Suprapubic skin (tissue), 4 donors: ENCODE data around the gene KNDC1. TPM values are rescaled to one million over a fixed set of nuclear protein-coding genes. Genes with fewer than 3 reads are reported as not detected.

Source experiments
- DNase-seq, 2 donors: peaks; one replicate each; pipeline ENCODE4 v3.0.0-alpha.2; 2019; ENCODE audit warnings: low spot score in 2 of 2
- H3K27ac ChIP-seq: fragments of 200-600 bp; sonication (generic); one replicate; pipeline ENCODE4 v1.5.1; 2019
- H3K27me3 ChIP-seq: fragments of 200-600 bp; sonication (generic); one replicate; pipeline ENCODE4 v1.5.1; 2019
- H3K36me3 ChIP-seq: fragments of 200-600 bp; sonication (generic); one replicate; pipeline ENCODE4 v1.5.1; 2019
- H3K4me1 ChIP-seq: fragments of 200-600 bp; sonication (generic); one replicate; pipeline ENCODE4 v1.5.1; 2019
- H3K4me3 ChIP-seq: fragments of 200-600 bp; sonication (generic); one replicate; pipeline ENCODE4 v1.5.1; 2019; ENCODE audit warnings: mild to moderate bottlenecking
- H3K9me3 ChIP-seq: fragments of 200-600 bp; sonication (generic); one replicate; pipeline ENCODE4 v1.5.1; 2019
- CTCF ChIP-seq, 2 donors: fragments of 200-600 bp in 1 of 2; fragments of 450-650 bp in 1 of 2; sonication (generic) in 1 of 2; IDR thresholded peaks; one replicate each; pipeline ENCODE4 v1.5.1; 2016 to 2019; ENCODE audit warnings: antibody characterized with exemption in 2 of 2, mild to moderate bottlenecking in 1 of 2, moderate library complexity in 1 of 2
- EP300 ChIP-seq: sonication (generic); formaldehyde crosslinking; IDR thresholded peaks from one replicate; pipeline ENCODE4 v1.6.1; 2017; ENCODE audit warnings: antibody characterized with exemption
- POLR2A ChIP-seq, 2 donors: fragments of 450-650 bp; IDR thresholded peaks; one replicate each; pipeline ENCODE4 v1.6.1; 2017; ENCODE audit warnings: antibody characterized with exemption in 2 of 2, mild to moderate bottlenecking in 2 of 2, moderate library complexity in 2 of 2
- POLR2AphosphoS5 ChIP-seq, 3 donors: sonication (generic); formaldehyde crosslinking; IDR thresholded peaks; one replicate each; pipeline ENCODE4 v1.6.1; 2017; ENCODE audit warnings: antibody characterized with exemption in 3 of 3
- WGBS: methylation state at CpG from one replicate; pipeline ENCODE4 v1.1.5; 2018; 5-methylcytosine and 5-hydroxymethylcytosine counted together
- total RNA-seq, 4 donors: library from RNA; depleted of rRNA; stranded (reverse); fragments of >200 nt; gene quantifications; one replicate each; pipeline ENCODE4 v1.1.0, GENCODE V29; 2016

KNDC1 gene
- total RNA-seq, 4 donors from 2014 or later, result 0.08 to 2.5 (median 0.58) TPM

GRCh38 chr10:133176546-133176945 is 16.5 kb downstream of the KNDC1 start:
- Histone ChIP-seq H3K36me3 (no peaks in the 10 kb centered on the region), H3K27ac (no peak overlapping the region), H3K4me1 (no peaks in the 10 kb centered on the region), H3K4me3 (no peak overlapping the region), H3K9me3 (no peaks in the 10 kb centered on the region), H3K27me3 (peaks cover 13% of the 10 kb centered on the region)
- WGBS, result 100% methylated on average over 1 of the region's 4 CpGs
- no peak for TF ChIP-seq POLR2AphosphoS5 (IDR thresholded peaks at IDR 0.05)
- TF ChIP-seq CTCF (IDR thresholded peaks at IDR 0.05), result no peak
- TF ChIP-seq EP300, result no peak
- TF ChIP-seq POLR2A (IDR thresholded peaks at IDR 0.05), result no peak
- DNase-seq, result peak; percentile 18 to 65

- WGBS, result 98% methylated on average over 12 of the region's 12 CpGs
- Histone ChIP-seq H3K27me3 (peaks cover 21% of the 10 kb centered on the region), H3K9me3 (no peaks in the 10 kb centered on the region), H3K27ac (no peak overlapping the region), H3K4me1 (no peaks in the 10 kb centered on the region), H3K4me3 (no peak overlapping the region), H3K36me3 (no peaks in the 10 kb centered on the region)
- peak in 1 of 2 donors; percentile 16 for DNase-seq
- TF ChIP-seq CTCF (IDR thresholded peaks at IDR 0.05) (no peak), POLR2A (IDR thresholded peaks at IDR 0.05) (no peak)
These were observed 17.6 kb downstream of the KNDC1 start for GRCh38 chr10:133177380-133178157.

GRCh38 chr10:133178357-133179127 is 18.5 kb downstream of the KNDC1 start:
- DNase-seq, result peak in 1 of 2 donors; percentile 30
- Histone ChIP-seq H3K9me3 (no peaks in the 10 kb centered on the region), H3K4me1 (no peaks in the 10 kb centered on the region), H3K27ac (no peak overlapping the region), H3K36me3 (no peaks in the 10 kb centered on the region), H3K4me3 (no peak overlapping the region), H3K27me3 (peaks cover 30% of the 10 kb centered on the region)
- TF ChIP-seq CTCF (IDR thresholded peaks at IDR 0.05) (no peak), EP300 (no peak), POLR2A (IDR thresholded peaks at IDR 0.05) (no peak), POLR2AphosphoS5 (IDR thresholded peaks at IDR 0.05) (no peak)
- WGBS, result 94% methylated on average over 29 of the region's 29 CpGs

GRCh38 chr10:133179128-133179520 is 19.1 kb downstream of the KNDC1 start:
- WGBS, result 82% methylated on average over 11 of the region's 11 CpGs
- Histone ChIP-seq H3K36me3 (no peaks in the 10 kb centered on the region), H3K4me3 (no peak overlapping the region), H3K27ac (no peak overlapping the region), H3K4me1 (no peaks in the 10 kb centered on the region), H3K9me3 (no peaks in the 10 kb centered on the region), H3K27me3 (peaks cover 30% of the 10 kb centered on the region)
- TF ChIP-seq POLR2A (IDR thresholded peaks at IDR 0.05) (no peak), POLR2AphosphoS5 (IDR thresholded peaks at IDR 0.05) (no peak), CTCF (IDR thresholded peaks at IDR 0.05) (no peak), EP300 (no peak)
- DNase-seq, result no peak

GRCh38 chr10:133179651-133180050 is 19.6 kb downstream of the KNDC1 start:
- no peak for DNase-seq
- Histone ChIP-seq H3K4me3 (no peak overlapping the region), H3K9me3 (no peaks in the 10 kb centered on the region), H3K4me1 (no peaks in the 10 kb centered on the region), H3K27me3 (peaks cover 30% of the 10 kb centered on the region), H3K27ac (no peak overlapping the region), H3K36me3 (no peaks in the 10 kb centered on the region)
- TF ChIP-seq POLR2AphosphoS5 (IDR thresholded peaks at IDR 0.05) (no peak), EP300 (no peak), CTCF (IDR thresholded peaks at IDR 0.05) (no peak), POLR2A (IDR thresholded peaks at IDR 0.05) (no peak)
- WGBS, result 85% methylated on average over 4 of the region's 26 CpGs
